B cell (primary cell): Measurements from ENCODE around the gene SUGP2. TPM values are rescaled to one million over a fixed set of nuclear protein-coding genes. Genes with fewer than 3 reads are reported as not detected.

Experiments used
- ATAC-seq: fragments of 200-7000 bp; cut with Tn5 transposase; one replicate; pipeline ENCODE4 v1.10.0; 2021; ENCODE audit warnings: low read depth, mild to moderate bottlenecking, moderate number of reproducible peaks, moderate library complexity
- CTCF ChIA-PET: fragments of 350-600 bp; sonication (Branson Sonifier 250); formaldehyde crosslinking; loops from one replicate; lab custom pipeline; 2021; ENCODE audit warnings: antibody characterized with exemption, inconsistent platforms; lab: Charles Lee
- POLR2A ChIA-PET: fragments of 350-600 bp; sonication (Branson Sonifier 250); formaldehyde crosslinking; loops from one replicate; lab custom pipeline; 2021; ENCODE audit warnings: antibody characterized with exemption; lab: Charles Lee
- DNase-seq: peaks from one replicate; pipeline ENCODE4 v3.0.0; 2013
- H2AFZ ChIP-seq: 2 replicates; pipeline ENCODE4 v1.6.1; 2012; ENCODE audit warnings: mild to moderate bottlenecking, low read depth, low read length; ENCODE audit not compliant: insufficient read depth, poor library complexity, severe bottlenecking
- H3K27ac ChIP-seq, 2 donors: 1 replicate in 1 of 2; 2 replicates in 1 of 2; pipeline ENCODE4 v1.5.1; 2012 to 2013; ENCODE audit warnings: low read length in 2 of 2, mild to moderate bottlenecking in 2 of 2, moderate library complexity in 1 of 2
- H3K27me3 ChIP-seq, 4 experiments: fragments of 200-600 bp in 1 of 4; sonication (generic) in 1 of 4; replicated peaks in 1 of 4; 1 replicate in 2 of 4; 2 replicates in 2 of 4; pipeline versions ENCODE4 v1.6.1 to v1.7.0; 2013 to 2016; ENCODE audit warnings: low read length in 3 of 4, mild to moderate bottlenecking in 2 of 4, mixed read lengths in 1 of 4, moderate library complexity in 1 of 4; ENCODE audit not compliant: insufficient read depth in 4 of 4, control insufficient read depth in 3 of 4; ENCODE audit errors: control extremely low read depth in 1 of 4
- H3K36me3 ChIP-seq, 2 experiments: replicated peaks in 1 of 2; 1 replicate in 1 of 2; 2 replicates in 1 of 2; pipeline versions ENCODE4 v1.6.1 to v1.7.1; 2013; ENCODE audit warnings: low read length in 1 of 2; ENCODE audit not compliant: insufficient read depth in 2 of 2, control insufficient read depth in 1 of 2; ENCODE audit errors: control extremely low read depth in 1 of 2, extremely low read depth in 1 of 2
- H3K4me1 ChIP-seq, 2 donors: fragments of 200-600 bp in 1 of 2; sonication (generic) in 1 of 2; 1 replicate in 1 of 2; 2 replicates in 1 of 2; pipeline versions ENCODE4 v1.5.1 to v1.6.1; 2013 to 2017; ENCODE audit warnings: low read length in 2 of 2; ENCODE audit not compliant: control insufficient read depth in 2 of 2, insufficient read depth in 2 of 2
- H3K4me2 ChIP-seq: replicated peaks from 2 replicates; pipeline ENCODE3; 2012; ENCODE audit warnings: mild to moderate bottlenecking, low read depth, low read length; ENCODE audit not compliant: poor library complexity, severe bottlenecking
- H3K4me3 ChIP-seq, 5 experiments: fragments of 200-600 bp in 1 of 5; sonication (generic) in 1 of 5; 1 replicate in 3 of 5; 2 replicates in 2 of 5; pipeline versions ENCODE4 v1.5.1 to v1.7.0; 2011 to 2016; ENCODE audit warnings: low read length in 4 of 5, mild to moderate bottlenecking in 4 of 5, low read depth in 2 of 5, control low read depth in 1 of 5, moderate library complexity in 1 of 5; ENCODE audit not compliant: insufficient read depth in 1 of 5; ENCODE audit errors: control extremely low read depth in 1 of 5, extremely low read depth in 1 of 5
- H3K79me2 ChIP-seq: fragments of 200-600 bp; sonication (generic); one replicate; pipeline ENCODE4 v1.6.0; 2016; ENCODE audit warnings: low read length; ENCODE audit not compliant: control insufficient read depth, insufficient read depth
- H3K9ac ChIP-seq: fragments of 200-600 bp; sonication (generic); 2 replicates; pipeline ENCODE4 v1.6.1; 2017; ENCODE audit warnings: mild to moderate bottlenecking, low read length, moderate library complexity
- H3K9me3 ChIP-seq, 3 donors: one replicate each; pipeline versions ENCODE4 v1.6.1 to v1.7.1; 2013; ENCODE audit warnings: low read length in 2 of 3; ENCODE audit not compliant: control insufficient read depth in 2 of 3, insufficient read depth in 1 of 3; ENCODE audit errors: control extremely low read depth in 1 of 3
- H4K20me1 ChIP-seq: 2 replicates; pipeline ENCODE4 v1.6.0; 2012; ENCODE audit warnings: mild to moderate bottlenecking, low read length; ENCODE audit not compliant: insufficient read depth, control insufficient read depth, poor library complexity, severe bottlenecking
- H3K27ac Mint-ChIP-seq: one replicate; pipeline ENCODE4 v1.8.0; 2021; ENCODE audit warnings: mixed read lengths
- H3K27me3 Mint-ChIP-seq: one replicate; pipeline ENCODE4 v1.8.0; 2021; ENCODE audit warnings: mixed read lengths
- H3K4me1 Mint-ChIP-seq: one replicate; pipeline ENCODE4 v1.8.0; 2021; ENCODE audit warnings: mixed read lengths
- H3K4me3 Mint-ChIP-seq: one replicate; pipeline ENCODE4 v1.8.0; 2021; ENCODE audit warnings: mixed read lengths
- H3K9me3 Mint-ChIP-seq: one replicate; pipeline ENCODE4 v1.8.0; 2022; ENCODE audit warnings: mixed read lengths; ENCODE audit not compliant: insufficient read depth
- CTCF ChIP-seq: fragments of 200-600 bp; IDR thresholded peaks from one replicate; pipeline ENCODE4 v1.8.0; 2022; ENCODE audit warnings: antibody characterized with exemption, mild to moderate bottlenecking
- EZH2 ChIP-seq: IDR thresholded peaks from 2 replicates; pipeline ENCODE4 v1.6.1; 2012; ENCODE audit warnings: borderline replicate concordance, low read depth, mild to moderate bottlenecking, moderate library complexity, low read length; ENCODE audit not compliant: insufficient read depth, poor library complexity, severe bottlenecking
- WGBS: methylation state at CpG from one replicate; pipeline ENCODE4 v1.1.5; 2013; ENCODE audit warnings: missing lambda C conversion rate; ENCODE audit not compliant: insufficient coverage; 5-methylcytosine and 5-hydroxymethylcytosine counted together
- intact Hi-C: fragments of 100-400 bp; cut with micrococcal nuclease; formaldehyde crosslinking; loops from one replicate; pipeline ENCODE4 v1.10.0; 2022
- polyA plus RNA-seq: library from polyadenylated mRNA; depleted of rRNA; stranded (reverse); fragments of >200 nt; gene quantifications from 2 replicates; pipeline ENCODE4 v1.2.3, GENCODE V29; 2012
- total RNA-seq, 2 donors: library from RNA; stranded (reverse); fragments of 120-200 nt in 1 of 2; gene quantifications; 1 replicate in 1 of 2; 2 replicates in 1 of 2; pipeline versions ENCODE4 v1.2.3 to v1.2.4, GENCODE V29; 2013 to 2022

The SUGP2 gene
- total and polyA plus RNA-seq, 2 donors (not counting 1 experiment from before 2014, with no cell fraction given), result 132 to 154 TPM

DNA sequence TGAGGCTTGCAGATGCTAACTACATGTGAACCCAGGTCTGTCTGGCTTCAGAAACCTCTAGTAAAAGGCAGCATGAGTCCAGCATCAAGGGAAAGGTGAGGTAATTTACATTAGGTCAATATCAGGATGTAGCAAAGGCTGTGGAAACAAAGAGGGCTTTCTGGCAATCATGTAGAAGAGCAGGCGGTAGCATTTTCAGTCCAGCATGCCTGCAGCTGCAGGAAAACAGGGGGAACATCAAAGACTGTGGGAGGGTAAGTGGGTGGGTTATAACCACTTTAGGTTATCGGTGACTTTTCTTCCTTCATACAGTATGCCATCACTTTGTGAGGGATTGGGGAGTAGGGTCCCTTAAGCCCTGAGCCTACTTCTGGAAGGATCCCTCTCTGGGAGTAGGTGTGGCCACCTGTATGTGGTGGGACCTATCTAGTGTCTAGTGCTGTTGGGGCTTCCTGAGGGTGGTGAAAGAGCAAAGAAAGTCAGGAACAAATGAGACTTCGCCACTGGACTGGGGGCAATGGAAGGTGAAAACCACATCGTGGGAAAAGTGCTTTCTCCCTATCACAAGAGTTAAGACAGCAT is 10.8 kb downstream of the SUGP2 start:
- no peak overlapping the region for H3K4me3 Mint-ChIP-seq
- no peaks in the 10 kb centered on the region for H3K27me3 Mint-ChIP-seq

More for the DNA sequence above, 10.8 kb downstream of the SUGP2 start:
- Histone ChIP-seq H3K4me3 (no peak overlapping the region), H2AFZ (no peak overlapping the region), H3K36me3 (peaks cover 3 to 59% of the 10 kb centered on the region in 2 experiments), H3K79me2 (peaks cover 69% of the 10 kb centered on the region), H3K27ac (no peak overlapping the region), H3K9ac (no peak overlapping the region), H3K4me1 (no peaks in the 10 kb centered on the region), H3K4me2 (no peak overlapping the region), H4K20me1 (peaks cover 29% of the 10 kb centered on the region), H3K27me3 (no peaks in the 10 kb centered on the region), H3K9me3 (no peaks in the 10 kb centered on the region)
- CTCF ChIA-PET, result no interaction called here
- peaks cover 17% of the 10 kb centered on the region for H3K4me1 Mint-ChIP-seq
- 100% methylated on average over 2 of the region's 4 CpGs for WGBS
- POLR2A ChIA-PET, result no interaction called here
- intact Hi-C loops, result no loop called here
- DNase-seq, result no peak
- H3K9me3 Mint-ChIP-seq, result no peaks in the 10 kb centered on the region
- ATAC-seq, result no peak
- no peak for TF ChIP-seq EZH2
- no peak for TF ChIP-seq CTCF
- H3K27ac Mint-ChIP-seq, result peak overlapping the region; percentile 15
